Ovary (tissue), 9 donors: ENCODE results near the gene PSMB9. TPM values are rescaled to one million over a fixed set of nuclear protein-coding genes. Genes with fewer than 3 reads are reported as not detected.

Source experiments
- DNase-seq, 5 donors: peaks; one replicate each; pipeline ENCODE4 v3.0.0-alpha.2; 2019 to 2020
- H3K27ac ChIP-seq, 2 donors: fragments of 200-600 bp; one replicate each; pipeline versions ENCODE4 v1.5.1 to v1.8.0; 2019 to 2022
- H3K27me3 ChIP-seq: fragments of 200-600 bp; one replicate; pipeline ENCODE4 v1.8.0; 2022
- H3K36me3 ChIP-seq: fragments of 200-600 bp; sonication (generic); one replicate; pipeline ENCODE4 v1.5.1; 2019
- H3K4me1 ChIP-seq: one replicate; pipeline ENCODE4 v1.8.1; 2013; ENCODE audit warnings: mild to moderate bottlenecking, moderate library complexity; ENCODE audit not compliant: insufficient read depth
- H3K4me3 ChIP-seq: fragments of 200-600 bp; sonication (generic); one replicate; pipeline ENCODE4 v1.5.1; 2017
- H3K9me3 ChIP-seq, 2 donors: fragments of 200-600 bp in 1 of 2; sonication (generic) in 1 of 2; one replicate each; pipeline versions ENCODE4 v1.5.1 to v1.8.1; 2013 to 2019; ENCODE audit warnings: mild to moderate bottlenecking in 1 of 2, moderate library complexity in 1 of 2
- CTCF ChIP-seq, 3 donors: fragments of 450-650 bp in 2 of 3; fragments of 200-600 bp in 1 of 3; IDR thresholded peaks; one replicate each; pipeline versions ENCODE4 v1.5.1 to v1.8.0; 2016 to 2022; ENCODE audit warnings: antibody characterized with exemption in 3 of 3, mild to moderate bottlenecking in 1 of 3
- EP300 ChIP-seq: sonication (generic); formaldehyde crosslinking; IDR thresholded peaks from one replicate; pipeline ENCODE4 v1.6.1; 2017; ENCODE audit warnings: antibody characterized with exemption
- POLR2A ChIP-seq: fragments of 450-650 bp; IDR thresholded peaks from one replicate; pipeline ENCODE4 v1.6.1; 2017; ENCODE audit warnings: antibody characterized with exemption, mild to moderate bottlenecking, moderate library complexity
- WGBS, 3 donors: extraction: QIAGEN DNeasy Blood & Tissue Kit in 1 of 3; methylation state at CpG; one replicate each; pipeline versions ENCODE4 v1.1.5 to v1.1.7; 2013 to 2017; 5-methylcytosine and 5-hydroxymethylcytosine counted together
- intact Hi-C, 4 donors: fragments of 100-400 bp; cut with DNase I; formaldehyde crosslinking; loops; one replicate each; pipeline versions ENCODE4 v1.11.0 to v1.15.1; 2022 to 2023
- polyA plus RNA-seq, 2 donors: library from polyadenylated mRNA; stranded (reverse); fragments of 200-250 nt in 1 of 2; fragments of 350-450 nt in 1 of 2; fragmentation: Illumina TruSeq in 1 of 2; extraction: RNeasy Lipid Tissue Mini Kit (QIAGEN cat#74804) in 1 of 2; gene quantifications; one replicate each; pipeline ENCODE4 v1.2.3, GENCODE V29; 2013 to 2014
- total RNA-seq, 7 donors: library from RNA; depleted of rRNA in 2 of 7; stranded (reverse); fragments of >200 nt in 2 of 7; fragmentation: NEBNext Ultra II Directional in 3 of 7; extraction: Animal tissue kit (Norgen Biotek cat#: 25700) in 3 of 7; gene quantifications; one replicate each; pipeline versions ENCODE4 v1.1.0 to v1.2.4, GENCODE V29; 2016 to 2023
- donor health status: DM: no; HTN: no; CAD: no; lungs with moderate emphysema.
- donor health status: DM: no; HTN: no; CAD: no.
- donor health status: Bipolar disorder and iron deficiency.
- donor health status: DM: yes; HTN: yes; CAD: no.
- donor health status: DM: no; HTN: no; CAD: no.
- donor health status: DM: yes; HTN: yes; CAD: no.

Gene PSMB9
- total and polyA plus RNA-seq, 9 donors = 9.5 to 30.7 (median 20.4) TPM

- Histone ChIP-seq H3K4me3 (no peak overlapping the region), H3K9me3 (no peaks in the 10 kb centered on the region), H3K27ac (no peak overlapping the region), H3K4me1 (no peaks in the 10 kb centered on the region), H3K27me3 (no peaks in the 10 kb centered on the region), H3K36me3 (no peaks in the 10 kb centered on the region)
- DNase-seq = no peak
- TF ChIP-seq POLR2A (no peak), CTCF (IDR thresholded peaks at IDR 0.05) (no peak), EP300 (no peak)
- 89 to 97% (median 93%) methylated on average over 2 of the region's 2 CpGs for WGBS, 3 donors
- intact Hi-C loops = no loop called here
Observed at GRCh38 chr6:32814145-32814544, 39.8 kb upstream of the PSMB9 start.

- Histone ChIP-seq H3K9me3 (no peaks in the 10 kb centered on the region), H3K27me3 (no peaks in the 10 kb centered on the region), H3K27ac (no peak overlapping the region), H3K4me1 (no peaks in the 10 kb centered on the region), H3K4me3 (no peak overlapping the region), H3K36me3 (no peaks in the 10 kb centered on the region)
- intact Hi-C loops = no loop called here
- TF ChIP-seq EP300 = no peak
- no peak for TF ChIP-seq POLR2A
- no peak for TF ChIP-seq CTCF (IDR thresholded peaks at IDR 0.05)
- no peak for DNase-seq
- WGBS, 3 donors = 60 to 71% (median 66%) methylated on average over 5 of the region's 5 CpGs
Observed at GRCh38 chr6:32815115-32815514, 38.9 kb upstream of the PSMB9 start.

- Histone ChIP-seq H3K36me3 (no peaks in the 10 kb centered on the region), H3K4me1 (no peaks in the 10 kb centered on the region), H3K9me3 (no peaks in the 10 kb centered on the region), H3K27me3 (no peaks in the 10 kb centered on the region), H3K27ac (no peak overlapping the region), H3K4me3 (no peak overlapping the region)
- TF ChIP-seq CTCF (IDR thresholded peaks at IDR 0.05) = no peak
- WGBS, 3 donors = 92 to 99% (median 95%) methylated on average over 2 of the region's 2 CpGs
- DNase-seq = no peak
- intact Hi-C loops = no loop called here
Observed at GRCh38 chr6:32815996-32816395, 38.0 kb upstream of the PSMB9 start.

DNA sequence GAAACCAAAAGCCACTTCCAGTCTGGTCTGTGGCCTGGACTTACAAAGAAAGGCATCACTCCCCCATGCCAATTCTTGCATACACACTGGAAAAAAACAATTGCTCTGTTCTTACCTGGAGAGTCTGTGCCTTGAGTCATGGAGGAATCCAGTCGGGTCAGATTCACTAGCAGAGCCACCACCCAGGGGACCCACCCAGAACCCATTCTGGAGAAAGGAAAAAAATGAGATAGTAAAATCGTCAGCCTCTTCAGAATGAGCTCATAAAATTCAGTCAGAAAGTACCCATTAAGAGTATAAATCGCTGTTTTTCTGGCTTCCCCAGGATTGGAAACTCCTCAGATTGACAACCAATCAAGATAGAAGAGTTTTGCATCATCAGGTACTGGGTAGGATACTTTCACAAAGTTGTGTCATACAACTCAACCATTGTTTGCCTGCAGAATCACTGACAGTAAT lies 37.2 kb upstream of the PSMB9 start, which contains the start of gene HLA-DOB:
Gene HLA-DOB (minus strand): TSS at position 257 of the 459 bp plus-strand sequence. CDS start 51 bp downstream, at position 206.
- Histone ChIP-seq H3K4me1 (no peaks in the 10 kb centered on the region), H3K27ac (no peak within 1 kb of the TSS), H3K27me3 (no peaks in the 10 kb centered on the region), H3K4me3 (no peak within 1 kb of the TSS), H3K36me3 (no peaks in the 10 kb centered on the region), H3K9me3 (no peaks in the 10 kb centered on the region)
- 71 to 73% (median 72%) methylated on average over 3 of the region's 3 CpGs for whole genome bisulfite sequencing, 3 donors
- no peak for DNase-seq
- intact Hi-C loops = no loop called here
- no peak for TF ChIP-seq POLR2A
- TF ChIP-seq CTCF (IDR thresholded peaks at IDR 0.05) = no peak
- no peak for TF ChIP-seq EP300

DNA sequence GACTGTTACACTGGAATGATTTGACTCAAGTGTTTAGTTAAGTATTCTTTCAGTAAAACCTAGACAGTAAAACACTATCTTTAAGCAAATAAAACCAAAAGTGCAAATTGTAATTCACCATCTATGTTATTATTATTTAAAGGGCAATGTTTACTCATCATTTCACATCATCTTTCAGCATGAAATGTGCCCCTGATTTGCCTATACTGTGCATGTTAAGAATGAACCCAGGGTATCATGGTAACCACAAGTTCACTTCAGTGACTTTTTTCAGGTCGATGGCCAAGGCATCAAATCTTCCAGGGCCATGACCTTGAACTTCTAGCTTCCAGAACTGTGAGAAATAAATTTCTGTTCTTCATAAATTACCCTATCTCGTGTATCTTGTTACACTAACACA lies 35.1 kb upstream of the PSMB9 start:
- DNase-seq = no peak
- no peak overlapping the region for H3K27ac ChIP-seq
- TF ChIP-seq POLR2A (no peak), CTCF (IDR thresholded peaks at IDR 0.05) (no peak), EP300 (no peak)
- intact Hi-C loops = no loop called here
- WGBS, 3 donors = 39 to 50% (median 47%) methylated on average over 2 of the region's 2 CpGs
- no peaks in the 10 kb centered on the region for H3K27me3 ChIP-seq
- no peak overlapping the region for H3K4me3 ChIP-seq
- H3K36me3 ChIP-seq = no peaks in the 10 kb centered on the region
- no peaks in the 10 kb centered on the region for H3K4me1 ChIP-seq
- no peaks in the 10 kb centered on the region for H3K9me3 ChIP-seq
